Endodermal cell (in vitro differentiated cells): Measurements from ENCODE around the gene MYO1H. TPM values are rescaled to one million over a fixed set of nuclear protein-coding genes. Genes with fewer than 3 reads are reported as not detected.

ENCODE experiments used
- DNase-seq: peaks from one replicate; pipeline ENCODE4 v3.0.0-alpha.2; 2017
- H3K27ac ChIP-seq: 2 replicates; pipeline ENCODE4 v1.5.1; 2013; ENCODE audit warnings: mild to moderate bottlenecking, low read depth, low read length, moderate library complexity
- H3K27me3 ChIP-seq: 2 replicates; pipeline ENCODE4 v1.6.1; 2013; ENCODE audit warnings: mild to moderate bottlenecking, low read length, moderate library complexity; ENCODE audit not compliant: insufficient read depth, control insufficient read depth, poor library complexity, severe bottlenecking
- H3K36me3 ChIP-seq: 2 replicates; pipeline ENCODE4 v1.7.0; 2013; ENCODE audit warnings: mild to moderate bottlenecking, low read length, moderate library complexity; ENCODE audit not compliant: control insufficient read depth, insufficient read depth
- H3K4me1 ChIP-seq: one replicate; pipeline ENCODE4 v1.7.0; 2013; ENCODE audit warnings: low read length; ENCODE audit not compliant: control insufficient read depth, insufficient read depth
- H3K4me3 ChIP-seq: 2 replicates; pipeline ENCODE4 v1.5.1; 2013; ENCODE audit warnings: mild to moderate bottlenecking, low read length, moderate library complexity
- H3K9ac ChIP-seq: 2 replicates; pipeline ENCODE4 v1.6.1; 2013; ENCODE audit warnings: mild to moderate bottlenecking, low read length, moderate library complexity; ENCODE audit not compliant: poor library complexity, severe bottlenecking; ENCODE audit errors: extremely low read depth
- H3K9me3 ChIP-seq: 2 replicates; pipeline ENCODE4 v1.6.1; 2013; ENCODE audit warnings: mild to moderate bottlenecking, low read length, moderate library complexity; ENCODE audit not compliant: control insufficient read depth
- H3K27ac Mint-ChIP-seq: 2 replicates; pipeline ENCODE4 v1.8.0; 2020; ENCODE audit warnings: mixed read lengths
- H3K27me3 Mint-ChIP-seq: 2 replicates; pipeline ENCODE4 v1.8.0; 2021; ENCODE audit warnings: mild to moderate bottlenecking, mixed read lengths; ENCODE audit not compliant: insufficient read depth
- H3K36me3 Mint-ChIP-seq: 2 replicates; pipeline ENCODE4 v1.8.0; 2020; ENCODE audit warnings: low read depth, mixed read lengths
- H3K4me1 Mint-ChIP-seq: 2 replicates; pipeline ENCODE4 v1.8.0; 2020; ENCODE audit warnings: mixed read lengths
- H3K4me3 Mint-ChIP-seq: 2 replicates; pipeline ENCODE4 v1.8.0; 2020; ENCODE audit warnings: mild to moderate bottlenecking, moderate library complexity, mixed read lengths
- H3K9me3 Mint-ChIP-seq: 2 replicates; pipeline ENCODE4 v1.8.0; 2020; ENCODE audit warnings: mild to moderate bottlenecking, mixed read lengths
- WGBS, 2 experiments: methylation state at CpG; one replicate each; pipeline versions ENCODE4 v1.1.5 to v1.1.7; 2013; ENCODE audit warnings: missing lambda C conversion rate in 2 of 2, mixed read lengths in 1 of 2; ENCODE audit not compliant: insufficient coverage in 1 of 2, insufficient read length in 1 of 2; 5-methylcytosine and 5-hydroxymethylcytosine counted together
- total RNA-seq, 2 donors: library from RNA; stranded (reverse); fragmentation: NEBNext Ultra II Directional in 1 of 2; extraction: Animal tissue kit (Norgen Biotek cat#: 25700) in 1 of 2; gene quantifications; 2 replicates in 1 of 2; 3 replicates in 1 of 2; pipeline ENCODE4 v1.2.1, GENCODE V29; 2021
- TF ChIP-seq, protein P1 (sequence below): fragments of 200-600 bp; sonication (generic); conservative IDR thresholded peaks from 2 replicates; pipeline ENCODE4 v1.5.0; 2021; ENCODE audit warnings: antibody characterized with exemption, mild to moderate bottlenecking

The MYO1H gene
- total RNA-seq, 2 donors from 2014 or later = not detected

DNA sequence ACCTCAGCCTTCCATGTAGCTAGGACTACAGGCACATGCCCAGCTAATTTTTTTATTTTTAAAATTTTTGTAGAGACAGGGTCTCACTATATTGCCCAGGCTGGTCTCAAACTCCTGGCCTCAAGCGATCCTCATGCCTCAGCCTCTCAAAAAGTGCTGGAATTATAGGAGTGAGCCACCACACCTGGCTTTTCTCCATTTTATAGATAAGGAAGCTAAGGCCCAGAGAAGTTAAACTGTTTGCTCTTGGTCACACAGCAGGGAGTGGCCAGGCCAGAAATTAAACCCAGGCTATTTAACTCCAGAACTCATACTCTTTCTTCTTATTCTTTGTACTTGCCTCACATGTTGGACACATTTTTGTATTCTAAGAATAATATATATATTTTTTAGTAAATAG, 146.2 kb downstream of the MYO1H start:
- H3K4me1 Mint-ChIP-seq = no peaks in the 10 kb centered on the region
- TF ChIP-seq, protein P1, sequence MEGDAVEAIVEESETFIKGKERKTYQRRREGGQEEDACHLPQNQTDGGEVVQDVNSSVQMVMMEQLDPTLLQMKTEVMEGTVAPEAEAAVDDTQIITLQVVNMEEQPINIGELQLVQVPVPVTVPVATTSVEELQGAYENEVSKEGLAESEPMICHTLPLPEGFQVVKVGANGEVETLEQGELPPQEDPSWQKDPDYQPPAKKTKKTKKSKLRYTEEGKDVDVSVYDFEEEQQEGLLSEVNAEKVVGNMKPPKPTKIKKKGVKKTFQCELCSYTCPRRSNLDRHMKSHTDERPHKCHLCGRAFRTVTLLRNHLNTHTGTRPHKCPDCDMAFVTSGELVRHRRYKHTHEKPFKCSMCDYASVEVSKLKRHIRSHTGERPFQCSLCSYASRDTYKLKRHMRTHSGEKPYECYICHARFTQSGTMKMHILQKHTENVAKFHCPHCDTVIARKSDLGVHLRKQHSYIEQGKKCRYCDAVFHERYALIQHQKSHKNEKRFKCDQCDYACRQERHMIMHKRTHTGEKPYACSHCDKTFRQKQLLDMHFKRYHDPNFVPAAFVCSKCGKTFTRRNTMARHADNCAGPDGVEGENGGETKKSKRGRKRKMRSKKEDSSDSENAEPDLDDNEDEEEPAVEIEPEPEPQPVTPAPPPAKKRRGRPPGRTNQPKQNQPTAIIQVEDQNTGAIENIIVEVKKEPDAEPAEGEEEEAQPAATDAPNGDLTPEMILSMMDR = no peak
- DNase-seq = no peak

DNA sequence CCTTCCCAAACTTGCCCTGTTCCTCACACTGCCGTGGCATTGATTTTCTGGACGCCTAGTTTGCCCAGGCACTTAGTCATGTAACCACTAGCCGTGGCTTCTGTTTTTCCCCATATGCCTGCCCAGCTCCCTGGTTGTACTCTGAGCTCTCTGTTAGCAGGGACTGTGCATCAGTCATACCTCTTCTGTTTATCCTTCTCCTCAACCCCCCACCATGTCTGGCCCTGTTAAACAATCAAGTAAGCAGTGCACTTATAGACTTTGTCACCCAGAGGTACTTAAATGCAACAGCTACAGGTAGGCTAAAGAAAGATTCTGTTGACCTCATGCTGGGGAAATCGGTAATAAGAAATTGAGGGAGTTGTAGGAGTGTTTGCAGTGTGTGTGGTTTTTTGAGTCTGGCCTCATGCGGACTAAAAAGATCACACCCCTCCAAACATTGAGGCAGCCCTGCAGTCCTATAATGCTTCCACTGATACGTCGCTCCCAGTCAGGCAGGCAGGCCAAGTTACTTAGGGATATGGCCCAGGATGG, 146.7 kb downstream of the MYO1H start:
- no peaks in the 10 kb centered on the region for H3K4me1 Mint-ChIP-seq
- no peak overlapping the region for H3K9ac ChIP-seq
- no peaks in the 10 kb centered on the region for H3K4me1 ChIP-seq
- no peaks in the 10 kb centered on the region for H3K27me3 ChIP-seq
- peaks cover 25% of the 10 kb centered on the region for H3K9me3 Mint-ChIP-seq
- no peak overlapping the region for H3K4me3 Mint-ChIP-seq
- no peak overlapping the region for H3K4me3 ChIP-seq
- H3K36me3 ChIP-seq = peaks cover 79% of the 10 kb centered on the region
- H3K27ac ChIP-seq = no peak overlapping the region
- no peak overlapping the region for H3K27ac Mint-ChIP-seq
- 91 to 96% methylated on average over 6 to 7 of the region's 7 CpGs for WGBS, 2 experiments
- TF ChIP-seq, protein P1 = no peak
- peaks cover 27% of the 10 kb centered on the region for H3K9me3 ChIP-seq
- no peak for DNase-seq
- peaks cover 82% of the 10 kb centered on the region for H3K36me3 Mint-ChIP-seq
- H3K27me3 Mint-ChIP-seq = no peaks in the 10 kb centered on the region

More for the DNA sequence above, 146.2 kb downstream of the MYO1H start:
- peaks cover 27% of the 10 kb centered on the region for H3K9me3 ChIP-seq
- Mint-ChIP-seq H3K9me3 (peaks cover 25% of the 10 kb centered on the region), H3K4me3 (no peak overlapping the region), H3K27ac (no peak overlapping the region), H3K27me3 (no peaks in the 10 kb centered on the region), H3K36me3 (peaks cover 81% of the 10 kb centered on the region)
- H3K9ac ChIP-seq = no peak overlapping the region
- 90 to 100% methylated on average over 1 of the region's 1 CpG for WGBS, 2 experiments
- no peak overlapping the region for H3K4me3 ChIP-seq
- H3K36me3 ChIP-seq = peaks cover 80% of the 10 kb centered on the region
- no peaks in the 10 kb centered on the region for H3K27me3 ChIP-seq
- no peaks in the 10 kb centered on the region for H3K4me1 ChIP-seq
- H3K27ac ChIP-seq = no peak overlapping the region

DNA sequence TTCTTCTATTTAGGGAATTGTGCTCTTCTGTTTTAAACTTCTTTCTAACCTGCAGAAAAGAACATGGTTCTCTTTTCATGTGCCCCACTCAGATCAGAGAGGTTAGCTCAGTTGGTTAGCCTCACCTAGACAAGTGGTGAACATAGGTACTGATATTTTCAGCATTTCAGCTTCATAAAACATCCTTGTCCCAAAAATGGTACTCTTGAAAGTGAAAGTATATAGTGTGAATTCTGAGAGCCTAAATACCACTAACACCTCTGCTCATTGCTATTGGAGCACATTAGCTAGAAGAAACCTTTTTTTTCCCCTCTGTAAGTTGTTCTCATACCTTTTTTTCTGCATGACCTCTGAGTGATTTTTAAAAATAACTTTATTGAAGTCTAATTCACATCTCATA, 147.3 kb downstream of the MYO1H start:
- no peaks in the 10 kb centered on the region for H3K4me1 ChIP-seq
- no peak overlapping the region for H3K4me3 ChIP-seq
- DNase-seq = no peak
- no peak overlapping the region for H3K27ac Mint-ChIP-seq
- no peak overlapping the region for H3K4me3 Mint-ChIP-seq
- no peaks in the 10 kb centered on the region for H3K4me1 Mint-ChIP-seq
- H3K36me3 ChIP-seq = peaks cover 75% of the 10 kb centered on the region
- peaks cover 25% of the 10 kb centered on the region for H3K9me3 Mint-ChIP-seq
- peaks cover 79% of the 10 kb centered on the region for H3K36me3 Mint-ChIP-seq
- TF ChIP-seq, protein P1 = no peak
- no peak overlapping the region for H3K27ac ChIP-seq
- H3K9me3 ChIP-seq = peaks cover 27% of the 10 kb centered on the region
- H3K27me3 Mint-ChIP-seq = no peaks in the 10 kb centered on the region
- H3K9ac ChIP-seq = no peak overlapping the region
- H3K27me3 ChIP-seq = no peaks in the 10 kb centered on the region
